ENCODE measurements around the gene LRRC56.

Gene LRRC56

GRCh38 chr11:489610-490185 lies 47.6 kb upstream of the LRRC56 start:
- no peak overlapping the region for H3K4me3 ChIP-seq (ENCODE audit: low read depth in 1 of 2, low read length in 1 of 2)
- TF ChIP-seq CTCF (IDR thresholded peaks at IDR 0.05) = no peak

GRCh38 chr11:490186-490929 lies 47.0 kb upstream of the LRRC56 start:
- no peak overlapping the region for H3K27ac ChIP-seq
- no peak overlapping the region for H3K4me3 ChIP-seq (ENCODE audit: low read depth in 1 of 2, low read length in 1 of 2)
- no peaks in the 10 kb centered on the region for H3K4me1 ChIP-seq (ENCODE audit: control insufficient read depth in 1 of 2, insufficient read depth in 1 of 2, low read depth in 1 of 2, low read length in 1 of 2)
- no peak for TF ChIP-seq CTCF (IDR thresholded peaks at IDR 0.05)
- H3K27me3 ChIP-seq = no peaks in the 10 kb centered on the region
- no peaks in the 10 kb centered on the region for H3K9me3 ChIP-seq
- peaks cover 38% of the 10 kb centered on the region for H3K36me3 ChIP-seq

More at GRCh38 chr11:489610-490185, 47.6 kb upstream of the LRRC56 start:
- H3K36me3 ChIP-seq = peaks cover 32% of the 10 kb centered on the region
- no peak overlapping the region for H3K27ac ChIP-seq
- no peaks in the 10 kb centered on the region for H3K9me3 ChIP-seq
- no peaks in the 10 kb centered on the region for H3K27me3 ChIP-seq
- no peaks in the 10 kb centered on the region for H3K4me1 ChIP-seq (ENCODE audit: control insufficient read depth in 1 of 2, insufficient read depth in 1 of 2, low read depth in 1 of 2, low read length in 1 of 2)

- Histone ChIP-seq H3K36me3 (peaks cover 44% of the 10 kb centered on the region), H3K4me3 (ENCODE audit: low read depth in 1 of 2, low read length in 1 of 2) (no peak overlapping the region), H3K27ac (no peak overlapping the region), H3K9me3 (no peaks in the 10 kb centered on the region), H3K27me3 (no peaks in the 10 kb centered on the region), H3K4me1 (ENCODE audit: control insufficient read depth in 1 of 2, insufficient read depth in 1 of 2, low read depth in 1 of 2, low read length in 1 of 2) (no peaks in the 10 kb centered on the region)
- TF ChIP-seq CTCF (IDR thresholded peaks at IDR 0.05) = no peak
Measured at GRCh38 chr11:490930-491260, 46.4 kb upstream of the LRRC56 start.

GRCh38 chr11:491358-491757 lies 46.0 kb upstream of the LRRC56 start:
- Histone ChIP-seq H3K36me3 (peaks cover 48% of the 10 kb centered on the region), H3K27ac (no peak overlapping the region), H3K4me3 (ENCODE audit: low read depth in 1 of 2, low read length in 1 of 2) (no peak overlapping the region), H3K9me3 (no peaks in the 10 kb centered on the region), H3K4me1 (ENCODE audit: control insufficient read depth in 1 of 2, insufficient read depth in 1 of 2, low read depth in 1 of 2, low read length in 1 of 2) (no peaks in the 10 kb centered on the region), H3K27me3 (no peaks in the 10 kb centered on the region)
- TF ChIP-seq CTCF (IDR thresholded peaks at IDR 0.05) = no peak

GRCh38 chr11:492427-493226 lies 44.7 kb upstream of the LRRC56 start:
- Histone ChIP-seq H3K4me1 (ENCODE audit: control insufficient read depth in 1 of 2, insufficient read depth in 1 of 2, low read depth in 1 of 2, low read length in 1 of 2) (no peaks in the 10 kb centered on the region), H3K9me3 (no peaks in the 10 kb centered on the region), H3K27ac (no peak overlapping the region), H3K4me3 (ENCODE audit: low read depth in 1 of 2, low read length in 1 of 2) (no peak overlapping the region), H3K36me3 (peaks cover 61% of the 10 kb centered on the region), H3K27me3 (no peaks in the 10 kb centered on the region)
- TF ChIP-seq CTCF (IDR thresholded peaks at IDR 0.05) = no peak
